Ishikawa (cell line): ENCODE results near the gene SASH1.

ENCODE experiments used
- CEBPB ChIP-seq: IDR thresholded peaks from 2 replicates; pipeline ENCODE4 v1.6.1; 2012
- CREB1 ChIP-seq: IDR thresholded peaks from 2 replicates; pipeline ENCODE4 v1.6.1; 2012; ENCODE audit warnings: low read depth
- EGR1 ChIP-seq: IDR thresholded peaks from 2 replicates; pipeline ENCODE4 v1.6.1; 2012
- EP300 ChIP-seq: IDR thresholded peaks from 2 replicates; pipeline ENCODE4 v1.6.1; 2012; ENCODE audit warnings: borderline replicate concordance
- FOXM1 ChIP-seq: IDR thresholded peaks from 2 replicates; pipeline ENCODE4 v1.6.1; 2012; ENCODE audit warnings: low read depth, borderline replicate concordance
- MAX ChIP-seq: IDR thresholded peaks from 2 replicates; pipeline ENCODE4 v1.6.1; 2012
- NFIC ChIP-seq: IDR thresholded peaks from 2 replicates; pipeline ENCODE4 v1.6.1; 2012
- RAD21 ChIP-seq: IDR thresholded peaks from 2 replicates; pipeline ENCODE4 v1.6.1; 2012; ENCODE audit warnings: low read depth
- REST ChIP-seq: IDR thresholded peaks from 2 replicates; pipeline ENCODE4 v1.6.1; 2012; ENCODE audit warnings: low read depth, mild to moderate bottlenecking
- TAF1 ChIP-seq: IDR thresholded peaks from 2 replicates; pipeline ENCODE4 v1.6.1; 2012; ENCODE audit warnings: low read depth, mild to moderate bottlenecking
- TCF12 ChIP-seq: IDR thresholded peaks from 2 replicates; pipeline ENCODE4 v1.6.1; 2012; ENCODE audit warnings: low read depth
- TEAD4 ChIP-seq: IDR thresholded peaks from 2 replicates; pipeline ENCODE4 v1.6.1; 2012
- USF1 ChIP-seq: IDR thresholded peaks from 2 replicates; pipeline ENCODE4 v1.6.1; 2012
- YY1 ChIP-seq: IDR thresholded peaks from 2 replicates; pipeline ENCODE4 v1.6.1; 2012; ENCODE audit warnings: low read depth
- ZBTB7A ChIP-seq: IDR thresholded peaks from 2 replicates; pipeline ENCODE4 v1.6.1; 2012; ENCODE audit warnings: low read depth

Gene SASH1

DNA sequence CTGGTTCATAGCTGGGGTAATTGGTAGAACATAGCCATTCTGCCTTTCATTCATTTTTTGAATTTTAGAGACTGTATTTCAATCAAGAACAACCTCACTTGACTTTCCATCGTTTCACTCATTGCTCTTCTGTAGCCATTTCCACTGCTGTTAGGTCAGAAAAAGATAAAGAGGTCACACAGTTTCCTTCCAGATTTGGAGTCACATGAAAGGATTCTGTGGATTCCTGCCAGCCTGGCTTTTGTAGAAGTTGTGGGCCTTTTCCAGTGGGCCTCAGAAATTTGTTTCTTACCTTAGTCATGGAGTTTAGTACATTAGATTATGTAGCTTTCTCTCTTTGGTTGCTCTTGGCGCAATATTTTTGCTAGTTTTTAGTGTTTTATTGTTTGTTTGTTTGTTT is 157.8 kb downstream of the SASH1 start:
- TF ChIP-seq TCF12 (no peak), ZBTB7A (no peak)

GRCh38 chr6:148501178-148501590 is 158.5 kb downstream of the SASH1 start:
- TF ChIP-seq CEBPB (no peak), REST (no peak)

DNA sequence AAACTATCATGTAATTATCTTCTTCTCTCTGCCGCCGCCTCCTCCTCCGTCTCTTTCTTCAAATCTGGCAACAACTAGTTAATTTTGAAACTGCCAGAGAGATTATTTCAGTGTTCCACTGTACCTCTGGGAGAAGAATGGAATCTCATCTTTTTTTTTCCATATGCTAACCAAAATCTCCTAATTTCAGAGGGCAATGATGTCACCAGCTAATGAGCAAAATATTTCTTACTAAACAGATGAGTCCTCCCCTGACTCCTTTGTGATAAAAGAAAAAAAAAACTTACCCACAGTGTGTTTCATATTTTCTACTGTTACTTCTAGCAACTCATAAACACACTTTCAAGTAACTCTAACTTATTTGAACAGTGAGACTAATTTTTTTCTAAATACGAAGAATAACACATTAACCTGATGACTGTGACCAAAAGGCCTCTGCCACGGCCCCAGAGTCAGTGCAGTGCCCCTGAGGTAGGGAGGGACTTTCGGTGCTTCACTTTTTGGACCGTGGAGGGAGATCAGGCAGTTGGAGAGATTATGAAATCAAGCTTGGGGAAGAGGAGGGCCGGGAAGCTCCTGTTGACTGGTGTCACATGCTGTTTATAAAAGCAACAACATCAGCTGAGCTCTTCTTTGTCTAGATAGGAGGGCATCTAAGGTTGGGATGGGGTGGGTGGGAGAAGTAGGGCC is 159.6 kb downstream of the SASH1 start:
- TF ChIP-seq NFIC, result no peak
- no peak for TF ChIP-seq EGR1
- TF ChIP-seq USF1, result no peak
- no peak for TF ChIP-seq RAD21
- no peak for TF ChIP-seq MAX
- TF ChIP-seq TEAD4, result no peak
- TF ChIP-seq TCF12, result no peak
- TF ChIP-seq TAF1, result no peak
- no peak for TF ChIP-seq YY1
- TF ChIP-seq EP300, result no peak
- TF ChIP-seq CREB1, result no peak
- no peak for TF ChIP-seq ZBTB7A
- no peak for TF ChIP-seq FOXM1
- no peak for TF ChIP-seq CEBPB
- TF ChIP-seq REST, result no peak

- TF ChIP-seq NFIC (no peak), EGR1 (no peak), RAD21 (no peak), TEAD4 (no peak), TCF12 (no peak), YY1 (no peak), CREB1 (no peak), REST (no peak), MAX (no peak), TAF1 (no peak)
Observed at GRCh38 chr6:148502773-148503135, 160.1 kb downstream of the SASH1 start.

DNA sequence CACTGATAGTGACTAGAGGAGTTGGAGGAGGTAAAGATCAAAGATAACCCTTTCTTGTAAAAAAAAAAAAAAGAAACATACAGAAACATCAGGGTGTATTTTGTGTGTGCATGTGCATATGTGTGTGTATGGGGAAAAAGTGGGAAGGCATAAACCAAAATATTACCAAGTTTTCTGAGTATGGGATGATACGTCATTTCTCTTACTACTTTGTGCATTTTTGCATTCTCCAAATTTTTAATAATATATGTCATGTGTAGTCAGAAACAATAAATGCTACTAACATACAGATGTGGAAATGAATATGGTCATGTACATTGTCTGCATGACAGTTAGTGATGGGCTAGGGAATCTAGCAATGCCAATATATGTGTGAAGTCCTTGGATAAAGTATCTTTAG is 161.1 kb downstream of the SASH1 start:
- TF ChIP-seq NFIC (no peak), REST (no peak), FOXM1 (no peak), TCF12 (no peak), EGR1 (no peak)
